Lower leg skin (tissue), 3 donors: ENCODE measurements around the gene MYPN.

ENCODE experiments used
- POLR2A ChIP-seq, 2 donors: fragments of 450-650 bp; IDR thresholded peaks; one replicate each; pipeline ENCODE4 v1.6.1; 2016 to 2017; ENCODE audit warnings: antibody characterized with exemption in 2 of 2, mild to moderate bottlenecking in 1 of 2, moderate library complexity in 1 of 2
- TF ChIP-seq, protein P1 (sequence below), 3 donors: fragments of 450-650 bp; IDR thresholded peaks; one replicate each; pipeline ENCODE4 v1.5.1; 2016; ENCODE audit warnings: antibody characterized with exemption in 3 of 3, mild to moderate bottlenecking in 3 of 3, moderate library complexity in 2 of 3

GRCh38 chr10:68121852-68122251 lies 12.6 kb downstream of the MYPN start:
- TF ChIP-seq, protein P1, sequence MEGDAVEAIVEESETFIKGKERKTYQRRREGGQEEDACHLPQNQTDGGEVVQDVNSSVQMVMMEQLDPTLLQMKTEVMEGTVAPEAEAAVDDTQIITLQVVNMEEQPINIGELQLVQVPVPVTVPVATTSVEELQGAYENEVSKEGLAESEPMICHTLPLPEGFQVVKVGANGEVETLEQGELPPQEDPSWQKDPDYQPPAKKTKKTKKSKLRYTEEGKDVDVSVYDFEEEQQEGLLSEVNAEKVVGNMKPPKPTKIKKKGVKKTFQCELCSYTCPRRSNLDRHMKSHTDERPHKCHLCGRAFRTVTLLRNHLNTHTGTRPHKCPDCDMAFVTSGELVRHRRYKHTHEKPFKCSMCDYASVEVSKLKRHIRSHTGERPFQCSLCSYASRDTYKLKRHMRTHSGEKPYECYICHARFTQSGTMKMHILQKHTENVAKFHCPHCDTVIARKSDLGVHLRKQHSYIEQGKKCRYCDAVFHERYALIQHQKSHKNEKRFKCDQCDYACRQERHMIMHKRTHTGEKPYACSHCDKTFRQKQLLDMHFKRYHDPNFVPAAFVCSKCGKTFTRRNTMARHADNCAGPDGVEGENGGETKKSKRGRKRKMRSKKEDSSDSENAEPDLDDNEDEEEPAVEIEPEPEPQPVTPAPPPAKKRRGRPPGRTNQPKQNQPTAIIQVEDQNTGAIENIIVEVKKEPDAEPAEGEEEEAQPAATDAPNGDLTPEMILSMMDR (IDR thresholded peaks at IDR 0.05) = no peak
- no peak for TF ChIP-seq POLR2A (IDR thresholded peaks at IDR 0.05)
